HS-27A (cell line): ENCODE results near the gene GREB1.

Experiments
- DNase-seq: peaks from one replicate; pipeline ENCODE4 v3.0.0-alpha.2; 2012; ENCODE audit warnings: low read depth, missing footprints

The GREB1 gene

DNA sequence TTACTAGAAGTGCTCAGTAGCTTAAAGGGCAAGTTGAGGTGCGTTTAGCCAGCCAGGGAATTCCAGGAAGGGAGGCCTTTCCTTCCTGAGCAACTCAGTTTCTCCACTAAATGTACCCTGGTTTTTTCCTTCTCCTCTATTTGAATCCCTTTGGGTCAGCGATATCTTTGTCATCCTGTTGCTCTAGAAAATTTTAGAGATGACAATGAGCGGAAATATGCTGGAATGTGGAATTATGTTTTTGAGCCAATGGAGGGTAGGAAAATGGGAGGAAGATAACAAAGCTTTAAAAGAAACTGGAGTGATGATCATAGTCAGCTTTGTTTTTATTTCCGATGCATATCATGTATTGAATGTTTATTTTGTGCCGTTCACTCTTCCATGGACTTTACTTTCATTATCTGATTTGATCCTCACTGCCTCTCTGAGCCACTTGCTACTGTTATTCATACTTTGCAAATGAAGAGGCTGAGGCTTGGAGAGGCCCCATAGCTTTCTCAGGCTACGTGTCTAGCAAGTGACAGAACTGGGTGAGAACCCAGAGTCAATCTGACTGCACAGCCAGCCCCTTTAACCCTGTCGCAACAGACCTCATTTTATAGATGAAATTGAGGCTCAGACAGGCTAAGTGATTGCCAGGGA, 68.8 kb downstream of the GREB1 start:
- no peak for DNase-seq

- no peak for DNase-seq
Measured at GRCh38 chr2:11610624-11611242, 76.9 kb downstream of the GREB1 start.

GRCh38 chr2:11611251-11611650, 77.4 kb downstream of the GREB1 start:
- DNase-seq: no peak

GRCh38 chr2:11612553-11613215, 78.8 kb downstream of the GREB1 start:
- DNase-seq: no peak

DNA sequence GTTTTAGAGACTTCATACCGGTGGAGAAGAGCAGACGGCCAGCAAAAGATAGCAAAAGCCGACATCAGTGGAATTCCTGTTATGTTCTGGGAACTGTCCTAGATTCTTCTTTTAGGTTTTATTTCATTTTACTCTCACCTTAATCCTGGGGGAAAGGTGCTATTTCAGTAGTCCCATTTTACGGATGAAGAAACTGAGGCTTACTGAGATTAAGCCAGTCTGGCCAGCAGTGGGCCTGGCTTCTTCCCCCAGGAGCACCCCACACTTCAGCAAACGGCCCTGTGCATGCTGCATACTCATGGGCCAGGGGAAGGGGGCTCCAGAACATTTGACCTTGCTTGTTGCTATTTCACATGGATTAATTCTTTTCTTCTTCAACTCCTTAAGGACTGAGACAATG, 79.5 kb downstream of the GREB1 start:
- no peak for DNase-seq

GRCh38 chr2:11615209-11615608, 81.4 kb downstream of the GREB1 start:
- no peak for DNase-seq

GRCh38 chr2:11616097-11616687, 82.3 kb downstream of the GREB1 start:
- no peak for DNase-seq

DNA sequence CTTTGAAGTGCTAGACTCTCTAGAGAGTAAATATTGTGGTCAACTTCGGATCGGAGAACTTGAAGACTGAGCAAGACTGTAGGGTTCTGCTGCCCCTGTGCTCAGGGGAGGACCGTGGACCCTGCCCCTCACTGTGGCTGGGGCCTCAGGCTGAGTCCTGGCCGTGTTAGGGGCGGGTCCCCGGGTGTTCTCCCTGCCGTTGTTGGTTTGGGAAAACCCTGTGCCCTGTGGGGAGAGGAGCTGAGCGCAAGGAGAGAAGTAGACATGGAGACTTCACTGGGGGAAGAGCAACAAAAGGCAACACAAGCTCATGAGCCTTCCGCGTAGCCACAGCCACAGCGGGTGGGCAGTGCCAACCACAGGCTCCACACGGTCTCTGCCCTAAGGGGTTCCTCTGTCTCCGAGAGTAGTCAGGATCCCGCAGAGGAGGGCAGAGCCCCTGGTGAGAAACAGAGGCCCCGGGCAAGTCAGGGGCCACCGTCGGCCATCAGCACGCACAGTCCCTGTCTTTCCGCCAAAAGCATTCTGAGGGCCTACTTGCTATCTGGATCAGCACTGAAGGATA, 83.1 kb downstream of the GREB1 start:
- DNase-seq: no peak

DNA sequence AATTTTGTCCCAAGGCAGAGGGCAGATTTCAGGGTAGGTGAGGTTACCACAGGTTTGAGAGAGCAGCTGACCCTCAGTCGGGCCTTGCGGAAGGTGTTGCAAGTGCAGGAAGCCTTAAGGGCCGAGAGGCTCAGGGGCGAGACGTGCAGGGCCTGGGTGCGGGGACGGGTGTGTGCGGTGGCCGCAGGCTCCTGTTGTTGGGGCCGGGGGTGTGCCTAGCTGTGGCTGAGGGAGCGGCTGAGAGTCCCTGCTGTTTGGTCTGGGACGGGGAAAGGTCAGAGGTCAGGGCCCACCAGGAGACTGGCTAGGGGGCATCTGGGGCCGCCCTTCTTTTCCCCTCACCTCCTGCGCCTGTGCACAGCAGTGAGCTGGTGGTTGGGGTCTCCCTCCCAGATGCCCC, 83.7 kb downstream of the GREB1 start:
- no peak for DNase-seq

GRCh38 chr2:11617984-11618707, 84.3 kb downstream of the GREB1 start:
- DNase-seq: no peak

- no peak for DNase-seq
Measured at GRCh38 chr2:11618708-11619062, 84.8 kb downstream of the GREB1 start.

- no peak for DNase-seq
Measured at GRCh38 chr2:11621410-11621809, 87.6 kb downstream of the GREB1 start.

DNA sequence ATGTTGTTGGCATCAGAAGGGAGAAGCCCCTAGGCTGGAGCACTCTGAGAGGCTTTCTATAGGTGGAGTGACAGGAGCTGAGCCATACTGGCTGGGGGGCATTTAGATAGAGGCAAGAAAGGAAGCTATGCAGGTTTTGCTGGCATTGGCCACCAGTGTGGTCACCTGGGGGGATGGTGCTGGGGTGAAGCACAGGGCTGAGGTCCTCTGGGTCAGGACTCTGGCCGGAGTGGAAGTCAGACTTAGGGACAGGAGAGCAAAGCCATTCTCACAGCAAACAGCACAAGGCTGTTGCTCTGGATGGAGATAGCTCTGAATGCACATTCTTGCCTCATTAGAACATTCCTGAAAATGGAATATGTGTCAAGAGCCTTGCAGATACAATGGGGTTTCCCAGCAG, 88.8 kb downstream of the GREB1 start:
- no peak for DNase-seq

- DNase-seq: no peak
Measured at GRCh38 chr2:11624893-11625292, 91.0 kb downstream of the GREB1 start.

GRCh38 chr2:11625671-11626070, 91.8 kb downstream of the GREB1 start:
- DNase-seq: no peak

DNA sequence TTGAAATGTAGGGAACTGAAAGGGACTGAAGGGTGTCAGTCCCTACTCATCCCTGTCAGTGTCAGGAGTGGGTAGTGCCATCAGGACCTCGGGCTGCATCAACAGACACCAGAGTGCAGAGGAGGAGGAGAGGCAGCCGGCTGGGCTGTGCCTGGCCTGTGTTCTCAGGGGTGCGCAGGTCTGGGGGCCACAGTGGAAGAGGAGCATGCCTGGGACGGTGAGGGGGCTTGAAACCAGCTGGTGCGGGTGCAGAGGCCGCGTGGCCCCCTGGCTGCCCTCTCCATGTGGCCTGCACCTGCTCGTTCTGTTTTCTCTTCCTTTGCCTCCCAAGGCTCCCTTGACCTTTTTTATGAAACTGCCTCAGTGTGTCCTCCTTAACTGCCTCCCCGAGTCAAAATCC, 94.8 kb downstream of the GREB1 start:
- DNase-seq: no peak

- DNase-seq: no peak
Measured at GRCh38 chr2:11629215-11629614, 95.4 kb downstream of the GREB1 start.

DNA sequence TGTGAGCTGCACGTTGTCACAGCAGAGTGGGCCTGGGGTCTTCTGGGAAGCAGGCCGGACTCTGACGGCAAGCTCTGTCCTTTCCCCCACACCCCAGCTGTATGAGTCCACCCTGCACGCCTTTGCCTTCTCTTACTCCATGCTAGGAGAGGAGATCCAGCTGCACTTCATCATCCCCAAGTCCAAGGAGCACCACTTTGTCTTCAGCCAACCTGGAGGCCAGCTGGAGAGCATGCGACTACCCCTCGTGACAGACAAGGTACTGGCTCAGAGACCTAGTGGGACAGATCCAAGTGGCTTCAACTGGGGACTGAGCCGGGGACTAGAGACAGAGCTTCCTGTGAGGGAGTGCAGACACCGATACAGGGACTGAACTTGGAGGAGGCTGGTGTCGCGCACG, 96.0 kb downstream of the GREB1 start:
- no peak for DNase-seq

GRCh38 chr2:11630855-11631254, 97.0 kb downstream of the GREB1 start:
- DNase-seq: no peak

GRCh38 chr2:11631462-11631861, 97.6 kb downstream of the GREB1 start:
- no peak for DNase-seq

DNA sequence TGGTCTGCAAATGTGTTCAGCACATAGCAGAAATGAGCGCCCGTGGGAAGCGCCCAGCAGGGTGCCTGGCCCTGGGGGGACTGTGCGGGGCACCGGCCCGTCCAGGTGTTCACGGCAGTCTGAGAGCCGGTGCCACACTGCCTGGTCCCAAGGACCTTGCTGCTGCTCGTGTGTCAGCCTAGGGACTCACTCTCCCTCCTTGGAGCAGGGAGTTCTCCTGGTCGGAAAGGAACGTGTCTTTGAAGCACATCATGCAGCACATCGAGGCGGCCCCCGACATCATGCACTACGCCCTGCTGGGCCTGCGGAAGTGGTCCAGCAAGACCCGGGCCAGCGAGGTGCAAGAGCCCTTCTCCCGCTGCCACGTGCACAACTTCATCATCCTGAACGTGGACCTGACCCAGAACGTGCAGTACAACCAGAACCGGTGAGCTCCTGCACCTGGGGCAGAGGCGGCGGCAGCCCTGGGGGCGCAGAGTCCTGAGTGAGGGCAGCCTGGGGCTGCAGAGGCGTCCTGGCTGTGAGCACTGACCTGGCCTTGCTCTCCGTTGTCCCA, 100.2 kb downstream of the GREB1 start:
- DNase-seq: no peak

- DNase-seq: no peak
Measured at GRCh38 chr2:11634584-11634983, 100.7 kb downstream of the GREB1 start.
